ENCODE results near the gene MON1B.
"Not testable (repeated sequence)": the region's sequence is repeated elsewhere in the genome, so short reads cannot be mapped to it uniquely, and the experiment has no call there.

MON1B gene

GRCh38 chr16:77199211-77199610, 8.2 kb downstream of the MON1B start, which contains the start of gene SYCE1L:
Gene SYCE1L (plus strand): TSS chr16:77199408. CDS start chr16:77199452, 44 bp downstream.
- no peak for DNase-seq

- DNase-seq = no peak
These were observed 15.5 kb downstream of the MON1B start for GRCh38 chr16:77206533-77206932.

- DNase-seq = no peak
These were observed 16.0 kb downstream of the MON1B start for GRCh38 chr16:77207030-77207429.

GRCh38 chr16:77208382-77208781, 17.4 kb downstream of the MON1B start:
- no peak for DNase-seq

- peak; percentile 55 for DNase-seq
These were observed 21.1 kb downstream of the MON1B start for GRCh38 chr16:77211880-77212740.

- peak; percentile 56 for DNase-seq
These were observed 22.0 kb downstream of the MON1B start for GRCh38 chr16:77212741-77213541.

- no peak for DNase-seq
These were observed 22.6 kb downstream of the MON1B start for GRCh38 chr16:77213542-77214106.

- no peak for DNase-seq
These were observed 23.6 kb downstream of the MON1B start for GRCh38 chr16:77214411-77215138.

- no peak for DNase-seq
These were observed 28.4 kb downstream of the MON1B start for GRCh38 chr16:77219437-77219836.

- DNase-seq = no peak
These were observed 29.4 kb downstream of the MON1B start for GRCh38 chr16:77220427-77220826.

GRCh38 chr16:77221482-77221881, 30.5 kb downstream of the MON1B start:
- no peak for DNase-seq

GRCh38 chr16:77223184-77223583, 32.2 kb downstream of the MON1B start:
- DNase-seq = no peak

GRCh38 chr16:77225182-77225581, 34.2 kb downstream of the MON1B start:
- no peak for DNase-seq

- DNase-seq = no peak
These were observed 36.8 kb downstream of the MON1B start for GRCh38 chr16:77227745-77228144.

GRCh38 chr16:77231047-77231446, 40.1 kb downstream of the MON1B start:
- DNase-seq = no peak

GRCh38 chr16:77233799-77234519, 43.0 kb downstream of the MON1B start:
- DNase-seq = no peak

- DNase-seq = no peak
These were observed 43.6 kb downstream of the MON1B start for GRCh38 chr16:77234611-77235010.

- DNase-seq = peak; percentile 77
These were observed 45.1 kb downstream of the MON1B start for GRCh38 chr16:77236063-77236511.

- DNase-seq = no peak
These were observed 47.6 kb downstream of the MON1B start for GRCh38 chr16:77238593-77238992.

GRCh38 chr16:77242471-77242870, 51.5 kb downstream of the MON1B start:
- DNase-seq = not testable (repeated sequence)

- DNase-seq = no peak
These were observed 55.2 kb downstream of the MON1B start for GRCh38 chr16:77246150-77246549.

GRCh38 chr16:77250400-77250799, 59.4 kb downstream of the MON1B start:
- DNase-seq = no peak
